ENCODE results near the gene ZXDC.

- no peak for TF ChIP-seq POLR2A (IDR thresholded peaks at IDR 0.05)
- no peak for TF ChIP-seq CTCF (IDR thresholded peaks at IDR 0.05)
These were observed 58.7 kb downstream of the ZXDC start for GRCh38 chr3:126416943-126417342.

Data from tibial nerve (tissue), 3 donors.